ENCODE data around the gene AKR1C2. TPM values are rescaled to one million over a fixed set of nuclear protein-coding genes. Genes with fewer than 3 reads are reported as not detected.

AKR1C2 gene
- total and polyA plus RNA-seq, 12 donors, result 3.5 to 27.4 (median 10.3) TPM

GRCh38 chr10:5040781-5041470 lies 37.3 kb upstream of the AKR1C2 start:
- TF ChIP-seq POLR2A (IDR thresholded peaks at IDR 0.05) (no peak), CTCF (IDR thresholded peaks at IDR 0.05) (no peak)

GRCh38 chr10:5040010-5040673 lies 36.5 kb upstream of the AKR1C2 start:
- Histone ChIP-seq H3K27me3 (no peaks in the 10 kb centered on the region), H3K4me1 (replicated peaks in 1 of 2) (peaks cover 4 to 9% of the 10 kb centered on the region in 2 donors), H3K36me3 (replicated peaks in 1 of 2) (no peaks in the 10 kb centered on the region), H3K9me3 (replicated peaks in 1 of 3) (peaks cover 0 to 11% (median 0%) of the 10 kb centered on the region in 3 donors), H3K4me3 (no peak overlapping the region), H3K27ac (no peak overlapping the region)
- no peak for DNase-seq
- intact Hi-C loops (cut with DNase I), result no loop called here
- WGBS, 4 donors, result 92 to 94% (median 92%) methylated on average over 10 of the region's 10 CpGs
- no peak for TF ChIP-seq POLR2A (IDR thresholded peaks at IDR 0.05)
- TF ChIP-seq CTCF (IDR thresholded peaks at IDR 0.05), result no peak

More at GRCh38 chr10:5040781-5041470, 37.3 kb upstream of the AKR1C2 start:
- intact Hi-C loops (cut with DNase I), result no loop called here
- no peaks in the 10 kb centered on the region for H3K27me3 ChIP-seq
- H3K36me3 ChIP-seq (replicated peaks in 1 of 2), result no peaks in the 10 kb centered on the region
- no peak overlapping the region for H3K4me3 ChIP-seq
- WGBS, 4 donors, result 55 to 66% (median 61%) methylated on average over 8 of the region's 8 CpGs
- DNase-seq, result peak in 1 of 7 donors; percentile 19
- peaks cover 0 to 6% (median 0%) of the 10 kb centered on the region in 3 donors for H3K9me3 ChIP-seq (replicated peaks in 1 of 3)
- peaks cover 4 to 9% of the 10 kb centered on the region in 2 donors for H3K4me1 ChIP-seq (replicated peaks in 1 of 2)
- peak overlapping the region in 1 of 5 donors; percentile 46 for H3K27ac ChIP-seq

DNA sequence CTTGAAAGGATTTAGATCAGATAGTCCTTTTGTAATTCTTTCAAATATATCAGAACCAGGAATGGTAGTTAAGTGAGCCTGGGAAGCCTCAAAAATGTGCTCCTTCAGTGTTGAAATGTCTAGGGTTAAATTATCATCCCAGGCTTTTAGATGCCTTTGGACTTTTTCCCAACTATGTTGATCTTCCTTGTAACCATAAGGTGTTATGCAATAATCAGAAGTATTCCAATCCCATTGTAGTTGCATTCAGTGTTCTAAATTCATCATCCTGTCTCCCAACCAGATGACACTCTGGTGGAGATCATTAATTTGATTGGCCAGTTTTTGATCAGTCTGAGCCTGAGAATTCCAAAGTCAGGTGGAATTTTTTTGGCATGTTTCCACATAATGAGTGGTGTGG lies 35.1 kb upstream of the AKR1C2 start:
- H3K4me1 ChIP-seq (replicated peaks in 1 of 2), result peaks cover 4 to 9% of the 10 kb centered on the region in 2 donors
- peaks cover 0 to 11% (median 0%) of the 10 kb centered on the region in 3 donors for H3K9me3 ChIP-seq (replicated peaks in 1 of 3)
- H3K27ac ChIP-seq, result no peak overlapping the region
- no peak for TF ChIP-seq POLR2A (IDR thresholded peaks at IDR 0.05)
- TF ChIP-seq CTCF (IDR thresholded peaks at IDR 0.05), result no peak
- no peak for DNase-seq
- no peaks in the 10 kb centered on the region for H3K36me3 ChIP-seq (replicated peaks in 1 of 2)
- no peak overlapping the region for H3K4me3 ChIP-seq
- no peaks in the 10 kb centered on the region for H3K27me3 ChIP-seq
- intact Hi-C loops (cut with DNase I), result no loop called here

- Histone ChIP-seq H3K27me3 (no peaks in the 10 kb centered on the region), H3K4me1 (replicated peaks in 1 of 2) (peaks cover 4 to 9% of the 10 kb centered on the region in 2 donors), H3K9me3 (replicated peaks in 1 of 3) (peaks cover 0 to 11% (median 0%) of the 10 kb centered on the region in 3 donors), H3K36me3 (replicated peaks in 1 of 2) (no peaks in the 10 kb centered on the region), H3K27ac (no peak overlapping the region), H3K4me3 (no peak overlapping the region)
- intact Hi-C loops (cut with DNase I), result no loop called here
- DNase-seq, result no peak
- whole genome bisulfite sequencing, 4 donors, result 62 to 80% (median 69%) methylated on average over 2 of the region's 2 CpGs
- TF ChIP-seq POLR2A (IDR thresholded peaks at IDR 0.05) (no peak), CTCF (IDR thresholded peaks at IDR 0.05) (no peak)
Observed at GRCh38 chr10:5038101-5038500, 34.4 kb upstream of the AKR1C2 start.

All from adrenal gland (tissue), 12 donors.